ES-I3 (cell line): ENCODE results near the gene ZNF99.
"Not testable (repeated sequence)": the region's sequence is repeated elsewhere in the genome, so short reads cannot be mapped to it uniquely, and the experiment has no call there.

Experiments
- H3K36me3 ChIP-seq: 2 replicates; pipeline ENCODE4 v1.6.1; 2013; ENCODE audit warnings: mild to moderate bottlenecking, low read length, control low read depth, moderate library complexity; ENCODE audit not compliant: insufficient read depth
- H3K4me1 ChIP-seq: 2 replicates; pipeline ENCODE4 v1.6.1; 2013; ENCODE audit warnings: mild to moderate bottlenecking, control low read depth, low read length; ENCODE audit not compliant: insufficient read depth
- H3K9ac ChIP-seq: 2 replicates; pipeline ENCODE4 v1.6.1; 2013; ENCODE audit warnings: low read depth, mild to moderate bottlenecking, low read length, moderate library complexity
- H3K9me3 ChIP-seq: 2 replicates; pipeline ENCODE4 v1.6.1; 2013; ENCODE audit warnings: mild to moderate bottlenecking, low read length, moderate library complexity; ENCODE audit not compliant: control insufficient read depth, insufficient read depth

Gene ZNF99

GRCh38 chr19:22702661-22703060 lies 81.3 kb downstream of the ZNF99 start:
- not testable (repeated sequence) for H3K36me3 ChIP-seq, H3K9ac ChIP-seq, H3K9me3 ChIP-seq, H3K4me1 ChIP-seq
